Measurements from ENCODE around the gene C1GALT1.

DNA sequence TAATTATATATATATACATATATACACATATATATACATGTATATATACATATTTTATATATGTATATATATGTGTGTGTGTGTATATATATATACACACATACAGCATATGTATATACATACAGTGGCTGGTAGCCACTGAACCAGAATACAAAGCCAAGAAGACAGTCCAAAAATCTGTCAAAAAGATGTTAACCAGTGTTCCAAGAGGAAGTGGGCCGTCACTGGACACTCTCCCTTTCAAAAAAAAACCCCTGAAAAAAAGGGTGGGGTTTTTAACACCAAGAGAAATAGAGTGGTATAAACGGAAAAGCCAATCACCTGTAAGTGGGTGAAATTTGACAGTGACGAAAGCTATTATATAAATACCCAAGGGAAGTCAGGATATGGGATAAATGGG is 31.1 kb upstream of the C1GALT1 start:
- TF ChIP-seq, protein P1, sequence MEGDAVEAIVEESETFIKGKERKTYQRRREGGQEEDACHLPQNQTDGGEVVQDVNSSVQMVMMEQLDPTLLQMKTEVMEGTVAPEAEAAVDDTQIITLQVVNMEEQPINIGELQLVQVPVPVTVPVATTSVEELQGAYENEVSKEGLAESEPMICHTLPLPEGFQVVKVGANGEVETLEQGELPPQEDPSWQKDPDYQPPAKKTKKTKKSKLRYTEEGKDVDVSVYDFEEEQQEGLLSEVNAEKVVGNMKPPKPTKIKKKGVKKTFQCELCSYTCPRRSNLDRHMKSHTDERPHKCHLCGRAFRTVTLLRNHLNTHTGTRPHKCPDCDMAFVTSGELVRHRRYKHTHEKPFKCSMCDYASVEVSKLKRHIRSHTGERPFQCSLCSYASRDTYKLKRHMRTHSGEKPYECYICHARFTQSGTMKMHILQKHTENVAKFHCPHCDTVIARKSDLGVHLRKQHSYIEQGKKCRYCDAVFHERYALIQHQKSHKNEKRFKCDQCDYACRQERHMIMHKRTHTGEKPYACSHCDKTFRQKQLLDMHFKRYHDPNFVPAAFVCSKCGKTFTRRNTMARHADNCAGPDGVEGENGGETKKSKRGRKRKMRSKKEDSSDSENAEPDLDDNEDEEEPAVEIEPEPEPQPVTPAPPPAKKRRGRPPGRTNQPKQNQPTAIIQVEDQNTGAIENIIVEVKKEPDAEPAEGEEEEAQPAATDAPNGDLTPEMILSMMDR (IDR thresholded peaks at IDR 0.05) = no peak
- no peak for TF ChIP-seq POLR2A (IDR thresholded peaks at IDR 0.05)
